Activated CD8-positive, alpha-beta memory T cell treated with anti-CD3 and anti-CD28 coated beads for 24 hours (primary cell): ENCODE results near the gene MYOG.

ENCODE experiments used
- DNase-seq: peaks from one replicate; pipeline ENCODE4 v3.0.0-alpha.2; 2020

The MYOG gene

DNA sequence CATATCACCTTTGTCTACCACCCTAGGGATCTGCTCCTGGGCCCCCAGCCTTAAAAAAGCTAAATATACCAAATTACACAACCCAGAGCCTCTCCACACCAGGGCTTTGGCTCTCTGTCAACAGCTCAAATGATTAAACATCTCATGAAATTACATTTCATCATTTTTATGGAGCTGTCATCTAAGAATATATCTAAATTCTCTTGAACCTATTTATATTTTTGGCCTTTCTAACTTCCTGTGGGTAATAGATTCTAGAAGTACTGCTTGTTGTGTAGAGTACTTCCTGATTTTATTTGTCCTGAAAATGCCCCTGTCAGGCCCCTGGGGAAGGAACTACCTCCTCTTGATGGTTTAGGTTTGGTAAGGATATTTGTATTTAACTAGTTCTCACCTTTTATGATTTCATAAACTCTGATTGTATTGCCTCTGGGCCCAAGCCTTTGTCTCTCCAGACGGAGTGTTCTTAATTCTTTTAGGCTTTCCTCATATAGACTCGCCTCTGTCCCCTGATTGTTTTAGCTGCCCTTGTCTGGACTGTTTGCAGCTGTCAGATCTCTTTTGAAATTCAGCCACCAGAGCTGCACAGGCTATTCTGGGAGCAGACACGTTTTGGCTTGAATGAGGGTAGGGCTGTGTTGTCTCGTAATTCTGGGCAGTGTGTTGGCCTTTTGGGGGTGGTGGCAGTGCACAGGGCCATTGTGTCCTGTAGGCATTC is 16.6 kb downstream of the MYOG start:
- no peak for DNase-seq

DNA sequence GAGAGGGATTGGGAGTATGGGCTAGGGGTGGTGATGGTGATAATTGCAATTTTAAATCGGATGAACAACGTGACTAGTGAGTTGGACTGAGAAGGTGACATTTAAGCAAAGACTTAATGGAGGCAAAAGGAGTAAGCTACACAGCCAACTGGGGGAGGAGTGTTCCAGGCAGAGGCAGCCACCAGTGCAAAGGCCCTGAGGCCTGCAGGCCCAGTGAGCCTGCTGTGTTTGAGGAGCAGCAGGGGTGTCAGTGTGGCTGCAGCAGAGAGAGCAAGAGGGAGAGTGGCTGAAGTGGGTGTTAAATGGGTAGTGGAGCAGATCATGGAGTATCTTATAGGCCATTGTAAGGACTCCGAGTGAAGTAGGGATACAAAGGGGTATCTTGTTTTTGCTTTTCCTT is 18.8 kb downstream of the MYOG start:
- no peak for DNase-seq

DNA sequence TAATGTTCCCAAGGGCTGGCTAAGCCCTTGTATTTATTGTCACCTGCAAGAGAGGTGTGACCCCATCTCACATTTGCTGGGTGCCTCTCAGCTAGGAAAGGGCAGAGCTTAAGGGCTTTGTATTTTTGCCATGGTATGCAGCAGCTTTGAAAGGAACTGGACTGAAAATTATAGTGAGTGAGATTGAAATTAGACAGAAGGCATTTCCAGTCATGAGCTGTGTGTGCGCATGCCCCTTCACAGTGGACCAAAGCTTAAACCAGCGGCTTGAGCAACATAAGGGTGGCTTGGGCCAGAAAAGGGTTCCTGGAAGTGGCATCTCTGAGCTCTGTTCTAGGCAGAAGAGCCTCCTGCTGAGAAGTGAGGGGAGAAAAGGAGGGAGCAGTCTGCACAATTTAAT is 19.8 kb downstream of the MYOG start:
- DNase-seq, result no peak

DNA sequence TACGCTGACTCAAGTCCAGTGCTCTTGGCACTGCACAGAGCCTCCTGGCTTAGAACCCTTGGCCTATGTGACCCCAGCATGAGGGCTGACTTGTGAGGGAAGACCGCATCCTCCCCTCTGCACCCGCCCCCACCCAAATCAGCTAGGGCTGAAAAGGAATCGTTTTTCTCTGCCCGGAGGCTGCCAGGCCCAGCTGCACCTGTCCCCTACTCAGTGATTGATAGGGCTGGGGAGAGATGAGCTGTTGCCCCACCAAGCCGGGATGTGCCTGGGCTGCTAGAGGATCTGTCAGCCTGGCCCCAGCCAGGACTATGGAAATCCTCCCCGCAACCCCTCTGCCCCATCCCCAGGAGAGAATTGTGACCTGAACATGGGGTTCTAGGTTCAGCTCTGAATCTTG is 20.6 kb downstream of the MYOG start:
- DNase-seq, result no peak

DNA sequence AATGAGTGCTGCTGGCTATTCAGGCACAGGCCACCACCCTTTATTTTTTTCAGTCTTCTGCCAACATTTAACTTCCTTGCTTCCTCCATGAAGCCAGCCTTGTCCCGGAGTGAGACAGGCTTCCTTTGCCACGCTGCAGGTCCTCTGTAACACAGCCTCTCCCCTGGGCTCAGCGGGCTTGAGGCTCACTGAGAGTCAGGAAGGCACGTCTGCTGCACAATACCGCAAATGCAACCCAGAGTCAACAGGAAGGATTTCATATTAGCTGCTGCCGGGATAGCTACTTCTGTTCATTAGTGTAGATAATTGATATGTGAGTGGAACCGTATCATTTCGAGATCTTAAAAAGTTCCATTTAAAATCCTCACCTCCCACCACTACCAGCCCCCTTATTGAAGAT is 22.5 kb downstream of the MYOG start:
- DNase-seq, result no peak

DNA sequence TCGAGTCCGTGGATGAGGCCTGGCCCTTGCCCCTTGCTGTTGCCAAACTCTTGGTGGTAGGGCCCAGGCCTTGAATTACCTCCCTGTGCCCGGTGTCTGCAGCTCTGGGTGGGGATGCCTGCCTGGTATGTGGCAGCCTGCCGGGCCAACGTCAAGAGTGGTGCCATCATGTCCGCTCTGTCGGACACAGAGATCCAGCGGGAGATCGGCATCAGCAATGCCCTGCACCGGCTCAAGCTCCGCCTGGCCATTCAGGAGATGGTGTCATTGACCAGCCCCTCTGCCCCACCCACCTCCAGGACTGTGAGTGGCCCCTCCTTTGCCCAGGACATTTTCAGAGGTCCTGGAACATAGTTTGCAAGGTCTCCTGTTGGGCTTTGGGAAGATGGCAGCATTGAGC is 25.7 kb downstream of the MYOG start:
- no peak for DNase-seq

DNA sequence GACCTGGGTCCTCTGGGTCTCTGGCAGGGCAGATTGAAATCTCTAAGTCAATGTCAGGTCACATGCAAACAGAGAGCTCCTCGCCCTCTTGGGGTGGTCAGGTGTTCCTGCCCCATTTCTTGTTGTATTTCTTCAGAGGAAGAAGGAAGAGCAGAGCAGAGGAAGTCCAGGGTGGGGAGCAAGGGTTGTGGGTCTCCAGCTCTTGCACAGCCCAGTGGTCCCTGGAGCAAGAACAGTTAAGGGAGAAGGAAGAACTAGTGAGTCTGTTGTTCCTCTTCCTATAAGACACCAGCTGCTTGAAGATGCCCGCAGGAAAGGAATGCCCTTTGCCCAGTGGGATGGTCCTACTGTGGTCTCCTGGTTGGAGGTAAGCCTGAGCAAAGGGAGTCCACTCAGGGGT is 26.3 kb downstream of the MYOG start:
- DNase-seq, result no peak

DNA sequence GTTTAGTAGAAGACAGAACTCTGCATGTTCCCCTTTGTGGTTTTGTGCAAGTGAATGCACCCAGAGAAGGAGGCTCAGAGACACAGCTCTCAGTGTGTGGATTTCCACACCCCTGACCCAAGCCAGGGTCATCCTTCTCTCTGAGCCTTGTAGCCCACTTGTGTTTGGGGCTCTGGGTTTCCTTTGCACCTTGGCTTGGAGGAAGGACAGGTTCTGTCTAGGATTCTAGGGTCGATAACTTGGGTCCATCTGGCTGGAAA is 27.2 kb downstream of the MYOG start:
- DNase-seq, result no peak

DNA sequence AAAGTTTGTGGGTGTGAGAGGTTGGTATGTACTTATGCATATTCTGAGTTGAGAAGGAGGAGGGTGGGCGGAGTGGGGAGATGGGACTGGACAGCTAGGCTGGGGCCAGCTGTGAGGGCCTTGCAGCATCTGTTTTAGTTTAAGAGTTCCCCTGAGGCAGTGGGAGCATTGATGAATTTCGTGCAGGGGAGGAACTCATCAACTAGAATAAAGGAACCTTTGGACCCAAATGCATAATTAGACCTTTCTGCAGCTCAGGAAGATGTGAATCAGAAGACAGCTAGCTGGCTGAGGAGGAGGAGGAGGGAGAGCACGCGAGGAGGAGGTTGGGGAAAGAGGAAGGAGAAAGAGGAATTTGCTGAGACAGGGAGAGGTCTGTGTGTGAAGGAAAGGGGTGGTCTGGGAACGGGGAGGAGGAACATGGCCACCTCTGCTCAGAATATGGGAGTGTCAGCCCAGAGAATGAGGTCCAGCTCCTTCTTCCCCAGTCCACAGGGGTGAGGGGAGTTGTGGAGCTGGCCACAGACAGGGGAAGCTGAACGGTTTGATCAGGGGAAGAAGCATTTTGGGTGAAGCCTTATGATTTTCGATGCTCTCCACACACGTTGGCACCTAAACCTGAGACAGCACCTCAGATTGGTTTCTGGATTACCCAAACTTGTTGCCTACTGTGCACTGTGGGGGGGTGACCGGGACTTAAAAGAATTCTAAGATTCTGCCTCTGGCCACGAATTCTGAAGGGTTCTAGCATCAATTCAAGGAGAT is 27.7 kb downstream of the MYOG start:
- no peak for DNase-seq

DNA sequence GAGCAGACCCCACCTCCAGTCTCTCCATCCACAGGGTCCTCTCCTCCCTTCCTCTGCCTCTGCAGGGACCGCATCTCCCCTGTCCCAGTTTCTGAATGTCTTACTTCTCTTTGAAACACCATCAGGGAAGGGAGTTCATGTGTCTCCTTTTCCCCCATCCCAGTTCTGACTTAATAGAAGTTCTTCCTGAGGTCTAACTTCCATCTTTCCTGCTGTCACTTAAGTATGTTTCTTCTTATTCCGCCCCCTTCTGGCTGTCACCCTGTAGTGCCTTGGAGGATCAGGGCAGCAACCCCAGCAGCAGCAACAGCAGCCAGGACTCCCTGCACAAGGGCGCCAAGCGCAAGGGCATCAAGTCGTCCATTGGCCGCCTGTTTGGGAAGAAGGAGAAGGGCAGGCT is 29.3 kb downstream of the MYOG start:
- DNase-seq, result no peak

DNA sequence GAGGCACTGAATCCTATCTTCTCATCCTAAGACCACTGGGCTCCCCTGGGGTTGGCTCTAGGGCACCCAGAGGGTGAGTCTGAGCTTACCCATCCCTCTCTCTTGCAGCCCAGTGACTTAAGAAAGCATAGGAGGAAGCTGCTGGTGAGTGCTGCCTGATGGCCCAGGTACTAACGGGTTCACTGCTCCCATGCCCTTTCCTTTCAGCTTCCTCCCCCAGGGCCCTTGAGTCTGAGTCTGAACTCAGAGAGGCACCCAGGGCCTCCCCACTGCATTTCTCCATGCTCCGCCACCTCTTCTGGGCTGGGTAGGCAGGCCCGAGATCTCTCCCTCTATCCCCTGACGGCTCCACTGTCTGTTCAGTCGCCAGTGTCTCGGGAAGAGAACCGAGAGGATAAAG is 29.8 kb downstream of the MYOG start:
- no peak for DNase-seq

DNA sequence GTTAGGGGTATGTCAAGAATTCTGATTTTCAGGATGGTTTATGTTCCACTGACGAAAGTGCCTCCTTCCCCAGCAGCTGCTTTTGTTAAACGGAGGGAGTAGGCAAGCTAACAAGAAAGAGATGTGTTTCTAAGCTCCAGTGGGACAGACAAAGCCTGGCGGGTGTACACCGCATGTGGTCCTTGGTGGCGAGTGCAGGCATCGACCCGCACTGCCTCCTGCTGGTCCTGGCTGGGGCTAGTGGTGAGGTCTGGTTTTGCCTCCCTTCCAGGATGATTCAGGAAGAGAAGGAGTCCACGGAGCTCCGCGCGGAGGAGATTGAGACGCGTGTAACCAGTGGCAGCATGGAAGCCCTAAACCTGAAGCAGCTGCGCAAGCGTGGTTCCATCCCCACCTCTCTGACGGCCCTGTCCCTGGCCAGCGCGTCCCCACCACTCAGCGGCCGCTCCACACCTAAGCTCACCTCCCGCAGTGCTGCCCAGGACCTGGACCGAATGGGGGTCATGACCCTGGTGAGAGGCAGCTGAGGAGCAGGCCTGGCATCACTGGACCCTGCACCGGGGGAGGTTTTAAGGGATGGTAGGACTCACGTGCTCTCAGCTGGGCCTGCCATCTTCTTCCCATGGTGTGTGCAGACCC is 30.5 kb downstream of the MYOG start:
- DNase-seq, result no peak

DNA sequence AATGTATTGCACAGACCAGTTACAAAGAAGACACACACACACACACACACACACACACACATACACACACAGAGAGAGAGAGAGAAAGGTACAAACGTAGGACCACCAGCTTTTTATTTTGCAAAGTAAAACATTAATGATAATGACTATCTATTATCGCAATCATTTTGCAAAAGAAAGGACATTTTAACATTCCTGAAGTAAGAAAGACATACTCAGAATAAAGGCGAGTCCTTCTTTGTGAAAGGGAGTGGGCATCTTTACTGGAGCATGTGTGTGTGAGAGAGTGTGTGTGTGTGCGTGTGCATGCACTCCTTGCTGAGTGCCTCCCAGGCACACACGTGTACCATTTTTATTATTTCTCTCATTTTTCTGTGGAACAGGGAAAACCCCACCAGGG is 31.2 kb downstream of the MYOG start:
- DNase-seq, result no peak

DNA sequence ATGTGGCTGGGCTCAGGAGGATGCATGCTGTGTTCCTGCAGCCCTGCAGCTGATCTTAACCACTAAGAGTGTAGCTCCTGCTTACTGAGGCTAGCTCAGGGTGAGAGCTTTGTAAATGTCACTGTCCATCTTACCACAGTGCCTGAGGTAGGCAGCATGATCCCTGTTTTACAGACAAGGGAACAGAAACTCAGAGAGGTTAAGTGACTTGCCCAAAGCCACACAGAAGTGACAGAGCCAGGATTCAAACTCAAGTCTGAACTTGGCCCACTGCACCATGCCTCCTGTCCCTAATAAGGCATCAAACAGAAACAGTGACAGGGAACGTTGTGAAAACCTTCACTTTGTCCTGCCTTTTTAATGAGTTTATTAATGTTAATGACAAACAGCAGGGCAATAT is 31.6 kb downstream of the MYOG start:
- no peak for DNase-seq

DNA sequence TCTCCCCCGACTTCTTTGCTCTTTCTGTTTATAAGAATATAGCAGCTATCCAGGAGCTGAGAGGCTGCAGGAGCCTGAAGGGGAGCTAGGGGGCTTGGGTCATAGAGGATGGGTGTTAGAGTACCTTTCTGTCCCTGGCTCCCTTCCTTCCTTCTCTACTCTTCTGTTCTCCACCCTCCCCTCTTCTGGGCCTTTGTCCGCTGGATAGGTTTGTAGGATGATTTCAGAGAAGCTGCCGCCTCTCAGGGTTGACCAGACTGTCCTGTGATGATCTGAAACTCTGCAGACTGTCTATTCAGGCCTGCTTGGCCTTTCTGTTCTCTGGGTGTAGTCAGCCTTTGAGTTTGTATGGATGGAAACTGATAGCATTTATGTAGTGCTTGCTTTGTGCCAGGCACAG is 33.2 kb downstream of the MYOG start:
- DNase-seq, result no peak

DNA sequence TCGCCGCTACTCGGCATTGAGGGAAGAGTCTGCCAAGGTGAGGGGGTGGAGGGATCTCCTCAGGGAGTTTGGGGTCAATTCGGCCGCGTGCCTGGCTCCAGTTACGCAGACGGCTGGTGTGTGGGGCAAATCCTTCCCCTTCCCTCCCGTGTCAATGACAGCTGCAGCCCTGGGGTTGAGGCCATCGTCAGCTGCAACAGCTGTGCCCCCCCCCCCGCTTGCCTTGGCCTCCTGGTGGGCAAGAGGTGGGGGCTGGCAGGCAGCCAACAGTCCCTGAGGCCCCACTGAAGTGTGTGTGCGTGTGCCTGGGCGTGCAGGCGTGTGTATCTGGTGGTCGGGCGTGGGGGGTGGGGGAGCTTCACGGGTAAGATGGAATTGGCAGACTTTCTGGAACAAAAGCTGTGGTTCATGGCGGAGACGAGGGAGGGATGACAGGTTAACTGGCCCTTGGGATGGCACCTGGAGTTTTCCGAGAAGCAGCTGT is 33.9 kb downstream of the MYOG start:
- no peak for DNase-seq

DNA sequence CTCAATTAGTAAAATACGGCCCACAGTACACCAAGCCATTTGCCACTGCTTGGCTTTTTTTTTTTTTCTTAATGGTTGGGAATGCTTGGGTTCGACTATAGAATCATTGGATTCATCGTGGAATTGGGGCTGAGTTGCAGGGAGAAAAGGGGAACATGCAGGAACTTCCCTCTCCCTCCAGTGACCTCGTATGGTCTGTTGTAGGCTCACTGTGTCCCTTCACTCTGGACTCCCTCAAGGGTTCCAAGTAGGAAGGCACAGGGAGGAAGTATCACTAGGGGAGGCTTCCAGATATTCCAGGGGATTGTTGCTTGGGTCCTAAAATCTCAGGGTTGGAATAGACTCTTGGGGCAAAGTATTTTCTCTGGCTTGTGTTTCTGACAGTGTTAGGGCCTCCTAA is 35.0 kb downstream of the MYOG start:
- DNase-seq, result no peak

DNA sequence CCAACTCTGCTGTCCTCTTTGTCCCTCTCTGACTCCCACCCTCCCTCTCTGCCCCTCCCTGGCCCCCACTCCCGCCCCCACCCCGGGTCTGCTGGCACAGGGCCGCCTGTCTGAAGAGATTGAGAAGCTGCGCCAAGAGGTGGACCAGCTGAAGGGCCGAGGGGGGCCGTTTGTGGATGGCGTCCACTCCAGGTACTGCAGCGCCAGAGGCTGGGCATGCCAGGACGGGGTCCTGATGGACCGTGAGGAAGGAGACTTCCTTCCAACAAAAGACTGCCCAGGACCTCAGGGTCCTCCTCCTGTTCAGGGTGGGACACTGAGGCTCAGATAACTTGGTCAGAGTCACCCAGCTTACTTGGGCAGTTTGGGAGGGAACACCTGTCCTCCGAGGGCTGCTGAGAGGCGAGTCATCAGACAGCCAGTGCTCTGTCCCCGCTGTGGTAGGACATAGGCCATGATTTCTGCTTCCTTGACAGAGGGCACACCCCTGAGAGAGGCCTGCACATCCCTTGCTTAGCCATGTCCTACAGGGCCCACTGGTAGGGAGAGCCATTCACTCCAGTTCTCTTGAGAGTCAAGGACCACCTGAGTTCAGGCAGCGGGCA is 36.1 kb downstream of the MYOG start:
- no peak for DNase-seq

DNA sequence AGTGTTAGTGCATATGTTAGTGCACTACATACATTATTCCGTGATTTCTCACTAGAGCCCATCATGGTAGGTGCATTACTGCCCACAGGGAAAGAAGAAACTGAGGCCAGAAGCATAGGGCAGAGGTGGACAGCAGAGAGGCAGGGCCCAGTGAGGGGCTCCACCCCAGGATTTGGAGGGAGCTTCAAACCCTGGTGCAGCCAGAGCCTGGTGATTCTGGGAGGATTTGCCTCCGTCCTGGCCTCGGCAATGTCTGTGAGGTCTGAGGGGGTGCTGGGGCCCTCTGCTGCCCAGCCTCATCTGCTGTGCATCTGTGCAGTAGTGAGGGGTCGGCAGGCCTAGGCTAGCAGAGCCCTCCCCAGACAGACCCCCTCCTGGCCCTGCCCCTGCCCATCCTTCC is 36.7 kb downstream of the MYOG start:
- DNase-seq, result no peak

DNA sequence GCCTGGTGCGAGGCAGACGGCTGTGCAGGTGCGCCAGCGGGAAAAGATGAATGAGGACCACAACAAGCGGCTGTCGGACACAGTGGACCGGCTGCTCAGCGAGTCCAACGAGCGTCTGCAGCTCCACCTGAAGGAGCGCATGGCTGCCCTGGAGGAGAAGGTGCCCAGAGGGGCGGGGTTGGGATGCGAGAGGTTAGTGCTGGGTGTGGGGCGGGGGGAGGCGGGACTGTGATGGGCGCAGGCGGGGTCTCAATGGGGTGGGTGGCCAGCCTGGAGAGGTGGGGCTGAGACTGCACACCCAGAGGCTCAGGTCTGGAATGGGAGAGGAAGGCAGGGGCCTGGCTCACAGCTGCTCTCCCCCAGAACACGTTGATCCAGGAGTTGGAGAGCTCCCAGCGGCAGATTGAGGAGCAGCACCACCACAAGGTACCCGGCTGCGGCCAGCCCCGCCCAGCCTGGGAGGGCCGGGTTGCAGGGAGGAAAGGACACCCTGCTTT is 37.2 kb downstream of the MYOG start:
- DNase-seq, result no peak

DNA sequence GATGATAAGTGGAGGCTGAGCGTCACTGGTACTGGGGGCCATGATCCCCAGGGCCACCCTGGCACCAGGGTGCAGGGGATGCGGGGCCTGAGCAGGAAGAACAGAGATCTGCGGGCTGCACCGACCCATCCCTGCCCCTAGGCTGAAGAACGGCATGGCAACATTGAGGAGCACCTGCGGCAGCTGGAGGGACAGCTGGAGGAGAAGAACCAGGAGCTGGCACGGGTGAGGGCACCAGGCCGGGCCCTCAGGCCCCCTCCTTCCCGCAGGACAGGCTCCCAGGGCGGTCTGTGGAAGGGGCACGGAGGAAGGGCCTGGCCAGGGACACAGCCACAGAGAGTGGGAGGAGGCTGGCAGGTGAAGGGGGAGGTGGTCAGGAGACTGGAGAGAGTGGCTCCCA is 37.7 kb downstream of the MYOG start:
- no peak for DNase-seq

DNA sequence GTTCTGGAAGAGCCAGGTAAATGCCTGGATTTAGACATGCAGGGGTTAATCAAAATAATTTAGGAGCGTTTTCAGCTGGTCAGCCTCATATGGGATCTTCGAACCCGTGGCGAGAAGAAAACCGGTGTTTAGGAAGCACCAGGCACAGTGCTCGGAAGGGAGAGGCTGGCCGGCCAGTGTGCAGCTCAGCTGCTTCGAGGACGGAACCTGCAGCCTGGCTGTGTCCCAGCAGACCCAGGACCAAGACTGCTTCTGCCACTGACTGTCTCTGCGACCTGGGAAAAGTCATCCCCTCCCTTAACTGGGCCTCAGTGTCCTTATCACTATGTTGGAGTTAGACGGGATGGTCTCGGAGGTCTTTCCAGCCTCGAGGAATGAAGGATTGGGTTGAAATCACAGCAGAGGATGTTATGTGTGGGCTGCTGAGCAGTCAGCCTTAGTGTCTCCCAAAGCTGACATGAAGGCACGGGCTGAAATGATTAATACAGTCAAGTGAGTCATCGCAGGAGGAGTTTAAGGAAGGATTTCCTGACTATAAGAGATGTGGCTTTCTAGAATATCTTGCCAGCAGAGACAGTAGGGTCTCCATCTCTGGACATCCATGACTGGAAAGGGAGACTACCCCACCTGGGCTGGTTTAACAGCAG is 38.7 kb downstream of the MYOG start:
- DNase-seq, result no peak

DNA sequence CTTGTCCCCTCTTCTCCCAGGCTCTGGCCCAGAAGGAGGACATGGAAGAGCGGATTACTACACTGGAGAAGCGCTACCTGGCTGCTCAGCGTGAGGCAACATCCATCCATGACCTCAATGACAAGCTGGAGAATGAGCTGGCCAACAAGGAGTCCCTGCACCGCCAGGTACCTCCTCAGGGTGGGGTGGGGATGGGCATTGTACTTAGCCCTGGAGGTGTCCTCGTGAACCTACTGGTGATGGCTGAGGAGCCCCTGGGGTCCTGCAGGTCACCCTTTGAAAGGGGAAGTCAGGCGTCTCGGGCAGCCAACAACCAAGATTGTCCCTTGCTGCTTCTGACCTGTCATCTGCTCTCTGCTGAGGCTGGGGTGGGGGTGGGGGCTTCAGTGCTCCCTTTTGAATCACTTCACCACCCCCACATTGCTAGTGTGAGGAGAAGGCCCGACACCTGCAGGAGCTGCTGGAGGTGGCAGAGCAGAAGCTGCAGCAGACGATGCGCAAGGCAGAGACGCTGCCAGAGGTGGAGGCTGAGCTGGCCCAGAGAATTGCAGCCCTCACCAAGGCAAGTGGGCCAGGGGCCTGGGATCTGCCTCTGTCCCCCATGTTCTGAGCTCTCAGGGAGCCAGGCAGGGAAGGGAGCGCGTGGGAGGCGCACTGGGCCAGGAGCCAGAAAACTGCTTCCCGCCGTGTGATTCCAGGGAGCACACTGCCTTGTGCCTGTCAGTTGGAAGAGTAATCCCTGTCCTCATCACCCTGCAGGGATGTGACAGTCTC is 39.8 kb downstream of the MYOG start:
- DNase-seq, result no peak
